HG03280 (cell line): Measurements from ENCODE around the gene PIP5K1B.

ENCODE experiments used
- ATAC-seq: cut with Tn5 transposase; IDR thresholded peaks from one replicate; pipeline ENCODE4 v1.9.1; 2021; ENCODE audit warnings: mild to moderate bottlenecking, moderate library complexity; ENCODE audit not compliant: unreplicated experiment

Gene PIP5K1B

DNA sequence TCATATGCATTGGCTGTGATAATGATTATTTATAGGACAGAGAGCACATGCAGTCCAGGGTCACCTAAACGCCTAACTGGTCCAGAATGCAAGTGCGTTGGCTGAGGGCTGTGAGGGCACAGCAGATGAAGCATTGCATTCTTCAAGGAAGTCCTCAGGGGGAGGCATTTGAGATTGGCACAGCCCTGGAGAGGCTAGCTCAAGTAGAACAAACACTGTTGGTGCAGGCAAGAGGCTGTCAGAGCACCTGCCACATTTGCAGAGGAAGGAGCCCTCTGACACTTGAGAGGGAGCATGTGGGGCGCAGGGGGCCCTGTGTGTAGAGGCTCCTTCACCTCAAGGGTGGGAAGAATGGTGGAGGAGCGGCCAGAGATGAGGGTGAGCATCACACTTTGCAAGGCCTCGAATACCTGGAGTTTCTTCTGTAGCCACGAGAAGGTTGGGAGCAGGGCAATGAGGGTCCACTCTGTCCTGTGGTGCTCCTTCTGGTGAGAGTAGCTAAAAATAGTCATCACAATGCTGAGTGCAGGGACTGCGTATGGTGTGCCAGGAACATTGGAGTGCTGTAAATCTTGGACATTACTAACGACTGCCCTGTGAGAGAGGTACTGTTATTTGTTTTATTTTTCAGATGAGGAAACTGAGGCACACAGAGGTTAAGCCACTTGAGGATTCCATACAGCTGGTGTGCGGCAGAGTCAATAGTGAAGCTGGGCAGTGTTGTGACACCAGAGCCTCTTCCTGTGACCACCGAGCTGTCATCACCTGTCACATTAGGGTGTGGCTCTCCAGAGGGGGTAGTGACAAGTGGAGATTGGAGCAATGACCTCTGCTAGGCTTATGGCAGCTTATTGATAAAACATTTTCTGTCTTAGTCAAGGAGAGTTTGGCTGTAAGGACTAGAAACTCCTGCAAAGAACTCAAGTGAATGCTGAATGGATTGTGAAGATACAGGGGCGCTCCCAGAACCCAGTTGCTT lies 100.2 kb downstream of the PIP5K1B start:
- ATAC-seq = no peak

DNA sequence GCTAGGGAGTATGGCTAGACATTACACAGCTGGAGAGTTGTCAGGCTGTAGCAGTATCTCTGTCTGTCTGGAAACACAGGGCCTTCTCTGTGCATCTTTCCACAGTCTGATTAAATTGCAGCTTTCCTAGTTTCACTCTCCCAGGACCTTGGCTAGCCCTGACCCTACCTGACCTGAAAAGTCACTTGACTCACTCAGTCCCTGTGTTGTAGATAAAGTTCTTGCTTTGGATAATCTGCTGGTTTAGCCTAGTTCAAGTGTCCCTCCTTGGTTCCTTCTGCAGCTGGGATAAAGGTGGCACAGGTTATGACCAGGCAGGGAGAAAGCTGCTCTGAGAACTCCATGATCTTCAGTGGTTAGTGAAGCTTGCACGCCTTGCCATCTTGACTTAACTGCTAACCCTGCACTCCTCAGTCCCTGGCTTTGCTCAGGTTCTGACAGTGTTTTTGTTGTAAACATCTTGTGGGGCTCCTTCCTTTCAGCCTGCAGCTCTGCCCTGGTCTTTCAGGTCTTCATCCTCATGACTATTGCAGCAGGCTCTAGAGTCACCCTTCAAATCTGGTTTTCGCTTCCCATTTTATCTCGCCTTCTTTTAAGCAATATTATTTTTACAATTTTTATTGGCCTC lies 101.0 kb downstream of the PIP5K1B start:
- ATAC-seq = no peak

DNA sequence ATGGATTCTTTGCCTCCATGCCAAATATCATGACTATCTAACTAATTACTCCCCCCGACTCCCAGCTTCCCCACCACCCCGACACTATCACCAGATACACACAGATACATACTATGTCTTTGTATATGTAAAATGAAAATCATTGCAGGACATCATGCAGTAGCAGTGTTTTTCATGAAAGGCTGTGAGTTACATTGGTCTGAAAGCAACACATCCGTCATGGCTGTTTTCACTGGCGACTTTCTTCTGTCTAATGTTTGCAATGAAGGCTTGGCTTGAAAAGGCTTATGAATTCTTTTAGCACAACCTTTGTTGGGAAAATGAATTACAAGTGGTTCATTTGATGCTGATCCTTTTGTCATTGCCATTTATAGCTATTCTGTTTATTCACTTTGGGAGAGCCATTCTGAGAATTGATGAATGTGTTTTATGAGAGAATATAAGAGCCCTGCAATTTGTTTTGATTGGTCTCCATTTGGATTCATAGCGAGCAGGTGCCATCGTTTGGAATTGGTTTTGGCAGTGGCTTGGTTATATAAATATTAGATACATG lies 103.4 kb downstream of the PIP5K1B start:
- no peak for ATAC-seq

DNA sequence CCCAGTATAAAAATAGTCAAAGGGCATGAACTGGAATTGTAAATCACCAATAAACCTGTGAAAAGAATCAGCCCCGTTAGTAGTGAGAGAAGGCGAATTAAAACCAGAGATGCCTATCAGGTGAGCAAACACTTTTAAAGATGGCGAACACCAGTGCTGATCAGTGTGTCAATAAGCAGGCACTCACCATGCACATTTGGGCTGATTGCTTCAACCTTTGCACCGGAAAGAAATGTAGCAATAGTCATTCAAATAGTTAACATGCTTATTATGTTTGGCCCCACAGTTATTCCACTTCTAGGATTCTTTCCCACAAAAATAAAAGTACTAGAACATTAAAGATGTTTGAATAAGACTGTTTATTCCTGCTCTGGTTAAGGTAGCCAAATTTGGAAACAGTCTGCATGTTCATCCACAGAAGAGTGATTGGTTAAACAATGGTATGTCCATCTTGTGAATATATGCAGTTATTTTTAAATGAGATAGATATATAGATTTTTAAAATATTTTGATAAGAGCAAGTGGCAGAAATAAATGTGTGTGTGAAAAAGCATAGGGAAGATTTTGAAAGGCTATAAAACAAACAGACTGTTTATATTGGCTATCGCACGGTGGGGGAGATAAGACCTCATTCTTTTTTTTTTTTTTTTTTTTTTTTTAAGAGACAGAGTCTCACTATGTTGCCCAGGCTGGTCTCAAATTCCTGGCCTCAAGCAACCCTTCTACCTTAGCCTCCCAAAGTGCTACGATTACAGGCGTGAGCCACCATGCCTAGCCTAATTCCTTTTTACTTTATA lies 112.2 kb downstream of the PIP5K1B start:
- no peak for ATAC-seq

DNA sequence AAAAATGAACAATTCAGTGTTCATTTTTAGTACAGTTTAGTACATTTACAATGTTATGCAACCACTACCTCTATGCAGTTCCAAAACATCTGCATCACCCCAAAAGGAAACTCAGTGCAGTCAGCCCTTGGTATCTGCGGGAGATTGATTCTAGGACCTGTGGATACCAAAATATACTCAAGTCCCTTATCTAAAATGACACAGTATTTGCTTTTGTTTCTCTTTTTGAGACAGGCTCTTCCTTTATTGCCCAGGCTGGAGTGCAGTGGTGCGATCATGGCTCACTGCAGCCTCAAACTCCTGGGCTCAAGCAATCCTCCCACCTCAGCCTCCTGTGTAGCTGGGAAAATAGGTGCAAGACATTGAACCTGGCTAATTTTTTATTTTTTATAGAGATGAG lies 114.0 kb downstream of the PIP5K1B start:
- ATAC-seq = no peak

DNA sequence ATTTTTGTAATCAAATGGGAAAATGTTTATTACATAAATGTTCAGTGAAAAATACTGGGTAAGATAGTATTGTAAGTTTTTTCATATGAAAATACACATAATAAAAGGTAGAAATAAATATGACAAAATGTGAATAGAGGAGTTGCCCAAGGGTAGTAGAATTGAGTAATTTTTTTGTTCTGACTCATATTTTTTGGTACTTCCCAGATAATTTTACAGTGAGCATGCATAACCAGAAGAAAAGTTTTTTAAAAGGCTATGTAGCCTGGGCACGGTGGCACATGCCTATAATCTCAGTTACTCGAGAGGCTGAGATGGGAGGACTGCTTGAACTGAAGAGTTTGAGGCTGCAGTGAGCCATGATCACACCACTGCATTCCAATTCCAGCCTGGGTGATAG lies 116.9 kb downstream of the PIP5K1B start:
- ATAC-seq = no peak

DNA sequence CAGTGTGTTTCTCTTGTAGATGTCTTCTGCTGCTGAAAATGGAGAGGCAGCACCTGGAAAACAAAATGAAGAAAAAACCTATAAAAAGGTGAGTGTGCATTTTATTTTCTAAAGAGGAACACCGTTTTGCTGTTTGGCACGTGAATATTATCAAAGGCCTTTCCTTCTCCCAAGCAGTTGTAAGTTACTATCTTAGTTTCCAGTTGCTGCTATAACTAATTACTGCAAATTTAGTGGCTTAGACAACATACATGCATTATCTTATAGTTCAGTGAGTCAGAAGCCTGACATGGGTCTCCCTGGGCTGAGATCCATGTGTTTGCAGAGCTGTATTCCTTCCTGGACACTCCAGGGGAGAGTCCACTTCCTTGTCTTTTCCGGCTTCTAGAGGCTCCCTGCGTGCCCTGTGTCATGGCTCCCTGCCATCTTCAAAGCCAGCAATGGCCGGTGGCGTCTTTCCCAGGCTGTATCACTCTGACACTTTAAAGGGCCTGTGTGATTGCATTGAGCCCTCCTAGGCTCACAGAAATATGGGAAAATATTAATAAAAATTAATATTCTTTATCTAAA lies 117.6 kb downstream of the PIP5K1B start:
- no peak for ATAC-seq

DNA sequence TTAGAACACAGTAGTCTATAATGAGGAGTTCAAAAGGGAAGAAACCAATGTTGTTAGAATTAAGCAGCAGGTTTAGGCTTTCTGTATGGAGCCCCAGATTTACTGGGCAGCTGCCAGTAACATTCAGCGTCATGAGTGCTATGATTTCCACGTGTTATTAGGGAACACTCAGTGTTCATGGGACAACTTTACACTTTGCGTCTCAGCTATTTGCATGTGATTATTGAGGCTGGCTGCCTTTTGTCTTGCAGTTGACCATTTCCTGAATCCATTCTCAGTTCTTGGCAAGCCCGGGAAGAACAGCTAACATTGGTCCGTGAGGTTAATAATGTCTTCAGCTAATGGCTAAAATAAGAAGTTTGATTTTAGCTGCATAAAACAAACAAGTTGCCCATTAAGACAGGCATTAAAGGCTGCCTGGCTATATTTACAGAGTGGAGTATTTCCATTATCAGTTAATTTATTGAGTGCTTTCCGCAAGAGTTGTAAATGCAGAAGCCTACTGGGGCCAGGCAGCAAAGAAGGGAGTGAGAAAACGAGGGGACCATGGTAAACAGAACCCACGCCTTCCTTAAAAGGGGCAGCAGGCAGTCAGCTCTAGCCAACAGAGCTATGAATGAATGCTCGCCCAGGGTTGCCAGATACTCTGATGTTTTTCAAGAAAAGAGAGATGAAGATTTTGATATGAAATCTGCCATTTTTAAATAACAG lies 120.9 kb downstream of the PIP5K1B start:
- no peak for ATAC-seq

DNA sequence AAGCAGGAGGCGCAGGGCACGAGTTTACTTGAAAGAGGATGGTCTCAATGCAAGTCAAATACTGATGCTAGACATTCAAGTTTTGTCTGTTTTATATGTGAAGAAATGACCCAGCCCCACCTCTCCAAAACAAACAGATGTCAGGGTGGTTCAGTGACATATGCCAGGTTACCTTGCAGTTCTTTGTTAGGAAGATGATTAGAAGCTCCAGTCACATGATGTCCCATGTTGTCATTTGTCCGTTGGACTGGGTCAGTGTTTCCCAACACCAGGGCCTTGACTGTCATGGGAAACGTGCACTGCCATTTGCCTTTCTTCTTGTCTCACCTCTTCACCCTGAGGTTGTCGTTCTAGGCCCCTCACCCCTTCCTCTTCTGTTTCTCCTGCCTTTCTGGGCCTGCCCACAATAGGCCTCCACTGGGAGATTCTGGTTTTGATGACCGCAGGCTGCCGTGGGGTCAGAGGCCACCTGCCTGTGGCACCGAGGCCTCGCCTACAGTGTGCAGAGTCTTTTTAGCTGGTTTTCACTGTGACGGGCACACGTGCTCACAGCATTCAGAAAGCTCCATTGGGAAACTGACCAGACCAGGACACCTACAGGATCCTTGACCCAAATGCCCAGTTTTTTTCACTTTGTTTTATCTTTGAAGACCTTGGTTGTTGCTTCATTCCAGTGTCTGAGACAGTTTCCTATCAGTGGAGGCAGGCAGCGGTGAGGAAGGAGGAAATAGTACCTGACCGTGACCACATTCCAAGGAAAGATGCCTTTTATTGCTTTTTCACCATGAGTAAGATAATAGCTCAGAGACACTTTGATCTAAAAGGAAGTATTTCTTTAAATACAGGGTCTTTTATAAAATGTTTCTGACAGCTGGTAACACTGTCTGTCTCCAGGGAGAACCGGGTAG lies 123.1 kb downstream of the PIP5K1B start:
- ATAC-seq = no peak

DNA sequence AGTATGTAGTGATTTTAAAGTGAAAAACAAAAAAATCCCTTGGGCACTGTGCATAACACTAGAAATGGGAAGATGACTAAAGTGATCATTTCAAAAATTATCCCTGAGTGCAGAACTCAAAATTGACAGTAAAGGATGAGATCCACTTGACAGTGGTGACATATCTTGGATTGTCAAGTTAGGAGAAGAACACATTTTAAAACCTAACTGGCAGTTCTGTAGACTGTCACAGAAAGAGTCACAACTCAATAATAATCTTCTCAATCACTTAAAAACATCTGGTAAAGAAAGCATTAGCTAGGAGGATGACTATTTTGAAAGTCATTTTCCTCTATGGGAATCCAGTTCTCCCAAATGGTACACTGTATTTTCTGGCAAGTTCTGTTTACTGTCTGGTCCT lies 127.1 kb downstream of the PIP5K1B start:
- no peak for ATAC-seq

DNA sequence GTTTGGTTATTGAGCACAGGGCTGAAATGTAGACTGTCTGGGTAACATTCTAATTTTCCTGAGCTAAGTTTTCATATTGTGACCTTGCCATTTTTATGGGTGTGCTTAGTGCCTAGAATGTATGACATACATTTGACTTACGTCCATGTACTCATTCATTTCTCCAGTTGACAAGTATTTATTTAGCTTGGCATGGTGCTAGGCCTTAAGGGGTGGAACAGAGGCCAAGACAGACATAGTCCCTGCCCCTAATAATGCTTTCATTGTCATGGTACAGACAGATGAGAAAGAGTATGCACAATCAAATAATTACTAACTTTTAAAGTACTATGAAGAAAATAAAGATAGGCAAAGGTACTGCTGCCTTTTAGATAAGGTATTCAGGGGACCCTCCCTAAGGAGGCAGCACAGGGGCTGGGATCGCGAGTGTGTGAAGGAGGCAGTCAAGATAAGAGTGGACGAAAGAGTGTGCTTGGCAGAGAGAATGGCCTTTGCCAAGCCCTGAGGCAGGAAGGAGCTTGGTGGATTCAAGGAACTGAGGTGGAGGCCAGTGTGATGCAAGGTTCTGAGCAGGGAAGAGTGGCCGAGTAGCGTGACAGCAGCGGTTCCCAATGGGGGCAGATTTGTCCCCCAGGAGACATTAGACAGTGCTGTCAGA lies 128.0 kb downstream of the PIP5K1B start:
- no peak for ATAC-seq

DNA sequence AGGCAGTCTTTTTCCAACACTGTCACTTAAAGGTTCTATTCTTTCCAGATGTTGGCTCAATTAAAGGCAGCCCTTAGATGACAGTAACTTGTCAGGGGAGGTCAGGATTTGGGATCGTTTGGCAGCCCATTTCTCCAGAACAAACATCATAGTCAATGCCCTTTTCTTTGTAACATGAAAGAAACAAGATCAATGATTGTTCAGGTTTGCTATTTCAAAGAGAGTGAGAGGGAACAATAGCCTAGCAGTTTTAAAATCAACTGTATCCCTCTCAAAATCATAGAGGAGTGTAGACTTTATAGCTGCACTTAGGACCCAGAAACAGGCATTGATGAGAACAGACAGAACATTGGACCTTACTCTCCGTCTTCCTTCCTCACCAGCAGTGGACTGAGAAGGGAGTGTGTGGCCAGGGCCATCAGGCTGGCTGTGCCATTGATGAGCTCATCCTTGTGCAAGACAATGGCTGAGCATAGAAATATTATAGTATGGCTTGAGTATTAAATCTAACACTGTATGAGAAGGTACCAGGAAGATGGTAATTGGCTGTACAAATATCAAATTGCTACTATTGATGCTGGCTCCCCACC lies 130.0 kb downstream of the PIP5K1B start:
- ATAC-seq = no peak

DNA sequence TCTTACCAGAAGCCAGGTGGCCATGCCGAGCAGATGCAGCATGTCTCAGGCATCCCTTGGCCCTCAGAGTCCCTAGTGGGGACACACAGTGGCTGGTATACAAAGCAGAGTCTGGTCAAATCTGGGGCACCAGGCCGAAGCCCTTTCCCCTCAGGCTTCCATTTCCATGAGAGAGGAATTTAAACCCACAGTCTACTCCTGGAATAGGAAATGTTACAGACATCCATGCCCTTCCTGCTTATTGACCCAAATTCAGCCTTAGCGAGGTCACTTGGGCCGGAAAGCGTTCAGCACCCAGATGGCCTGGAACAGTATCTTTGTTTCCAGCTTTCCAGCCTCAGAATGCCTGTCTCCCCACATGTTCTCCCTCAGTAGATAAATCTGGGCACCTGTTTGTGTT lies 131.7 kb downstream of the PIP5K1B start:
- ATAC-seq = no peak

DNA sequence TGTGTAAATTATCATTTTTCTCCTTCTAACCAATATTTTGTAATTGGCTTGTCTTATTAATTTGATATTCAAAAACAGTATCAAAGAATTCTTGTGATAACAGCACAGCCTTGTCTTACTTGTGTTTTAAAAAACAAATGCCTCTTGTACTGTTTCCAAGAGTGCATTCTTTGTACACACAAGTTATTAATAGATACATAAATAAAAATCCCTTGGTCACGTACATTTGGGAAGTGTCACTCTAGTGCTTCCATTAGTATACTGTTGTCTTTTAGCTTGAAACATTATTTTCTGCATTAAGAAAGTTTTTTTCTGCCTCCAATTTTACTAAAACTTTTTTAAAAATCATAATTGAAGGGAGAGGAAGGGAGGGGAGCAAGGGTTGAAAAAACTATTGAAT lies 133.2 kb downstream of the PIP5K1B start:
- no peak for ATAC-seq

DNA sequence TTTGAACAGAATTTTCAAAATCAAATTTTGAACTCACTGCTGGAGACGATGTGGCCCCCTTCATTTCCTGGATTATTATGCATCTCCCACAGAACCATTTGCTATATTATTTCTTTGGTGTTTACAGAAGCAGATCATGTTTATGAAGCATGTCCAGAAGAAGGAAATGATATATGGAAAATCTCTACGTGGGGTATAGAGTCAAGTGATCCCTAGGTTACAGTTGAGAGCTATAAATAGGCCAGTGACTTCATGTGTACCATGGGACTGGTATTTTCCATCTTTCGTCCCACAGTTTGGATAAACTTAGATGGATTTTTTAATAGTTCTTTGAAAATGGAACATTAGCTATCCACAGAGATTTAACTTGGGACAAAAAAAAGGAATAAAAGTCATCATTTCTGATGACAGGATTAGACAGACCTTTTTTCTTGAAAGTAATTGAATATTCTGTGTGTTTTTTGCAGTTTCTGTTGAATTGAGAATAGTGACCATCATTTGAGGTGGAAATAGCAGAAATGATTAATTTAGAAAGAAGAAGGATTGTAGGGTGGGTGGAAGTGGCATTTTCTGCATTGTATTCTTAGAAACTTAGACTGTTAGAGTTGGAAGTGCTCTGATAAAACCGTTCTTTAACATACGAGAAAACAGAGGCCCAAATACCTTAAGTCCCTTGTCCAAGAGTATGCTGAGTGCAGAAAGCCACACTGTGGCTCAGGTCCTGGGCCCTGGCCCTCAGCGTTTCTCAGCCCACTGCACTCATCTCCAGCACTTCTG lies 136.4 kb downstream of the PIP5K1B start:
- ATAC-seq = no peak

DNA sequence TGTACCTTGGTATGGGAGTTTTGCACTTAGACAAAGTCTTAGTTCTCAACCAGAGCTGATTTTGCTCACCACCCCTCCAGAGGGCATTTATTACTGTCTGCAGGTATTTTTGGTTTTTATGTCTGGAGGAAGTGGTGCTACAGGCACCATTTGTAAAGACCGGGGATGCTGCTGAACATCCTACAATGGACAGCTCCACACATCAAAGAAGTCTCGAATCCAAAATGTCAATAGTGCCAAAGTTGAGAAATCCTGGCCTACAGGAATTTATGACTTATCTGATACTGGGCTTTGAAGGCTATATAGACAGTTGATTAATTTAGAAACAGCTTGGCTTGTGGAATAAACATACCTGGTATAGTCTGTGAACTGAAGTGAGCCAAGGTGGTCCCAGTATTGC lies 137.5 kb downstream of the PIP5K1B start:
- ATAC-seq = no peak

DNA sequence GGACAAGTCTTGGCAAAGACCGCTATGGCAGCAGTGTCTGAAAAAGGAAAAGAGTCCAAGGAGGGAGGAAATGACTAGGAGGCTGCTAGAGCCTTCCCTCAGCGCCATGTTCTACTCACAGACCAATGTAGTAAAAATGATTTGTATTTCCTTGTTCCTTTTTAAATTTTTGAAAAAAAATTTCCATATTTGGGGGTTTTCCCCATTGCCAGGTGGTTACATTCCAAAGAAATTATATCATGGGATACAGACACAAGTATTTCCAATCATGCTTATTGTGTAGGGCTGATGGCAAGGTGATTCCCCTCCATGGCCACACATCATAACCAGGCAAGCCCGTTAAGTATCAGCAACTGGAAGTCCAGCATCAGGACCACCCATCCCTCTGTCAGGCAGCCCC lies 138.2 kb downstream of the PIP5K1B start:
- ATAC-seq = no peak

DNA sequence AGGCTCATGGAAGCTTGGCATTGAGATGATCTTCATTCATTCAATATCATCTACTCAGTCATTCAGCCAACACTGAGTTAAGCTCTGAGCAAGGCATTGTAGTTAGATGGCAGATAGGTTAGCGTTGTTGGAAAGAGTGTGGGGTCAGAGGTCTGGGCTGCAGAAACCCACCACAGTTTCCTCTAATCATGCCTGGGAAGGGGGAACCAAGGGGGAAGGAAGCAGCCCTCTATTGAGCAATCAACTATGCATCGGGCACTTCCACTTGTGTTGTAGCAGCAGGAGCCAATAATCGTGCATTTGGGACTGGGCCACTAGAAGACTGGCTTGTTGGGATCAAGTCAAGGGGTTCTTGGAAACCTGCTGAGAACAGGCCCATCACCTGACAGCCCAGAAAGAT lies 139.1 kb downstream of the PIP5K1B start:
- ATAC-seq = no peak
